HG03097 (cell line): ENCODE results near the gene KCP.

Source experiments
- ATAC-seq: cut with Tn5 transposase; IDR thresholded peaks from one replicate; pipeline ENCODE4 v1.9.1; 2021; ENCODE audit not compliant: unreplicated experiment, low FRiP score

KCP gene

DNA sequence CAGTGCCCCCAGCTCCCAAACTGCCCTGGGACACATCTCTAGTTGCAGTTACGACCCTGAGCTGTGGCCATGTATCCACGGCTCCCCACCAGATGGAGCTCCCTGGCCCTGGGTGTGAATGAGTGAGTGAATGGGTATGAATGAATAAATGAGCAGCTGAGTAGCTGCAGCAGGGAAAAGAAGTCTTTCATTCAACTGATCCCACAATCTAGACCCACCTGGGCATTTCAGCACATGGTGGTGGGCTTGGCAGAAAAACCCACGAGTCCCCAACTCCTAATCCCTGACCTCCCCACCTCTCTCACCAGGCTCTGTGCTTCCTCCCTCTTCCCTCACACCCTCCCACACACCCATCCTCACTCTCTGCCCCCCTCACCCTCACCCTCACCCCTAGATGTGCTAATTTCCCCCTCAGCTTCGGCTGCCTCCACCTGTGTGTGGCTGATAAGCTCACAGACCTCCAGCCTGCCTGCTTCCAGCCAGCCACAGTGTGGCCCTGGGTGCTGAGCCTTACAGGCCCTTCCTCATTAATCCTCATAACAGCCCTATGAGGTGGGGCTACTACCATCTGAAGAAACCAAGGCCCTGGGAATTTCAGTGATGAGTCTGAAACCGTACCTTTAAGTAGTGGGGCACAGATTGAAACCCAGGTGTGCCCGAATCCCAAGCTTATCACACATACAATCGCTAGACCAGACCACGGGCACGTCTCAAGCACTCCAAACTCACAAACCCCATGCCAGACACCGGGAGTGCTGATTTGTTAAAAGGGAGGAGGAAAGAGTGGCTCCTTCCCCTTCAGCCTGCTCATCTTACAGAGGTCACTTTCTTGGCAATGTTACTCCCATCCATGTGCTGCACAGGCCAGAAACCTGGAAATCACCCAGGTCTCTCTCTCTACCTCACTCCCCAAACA is 50.1 kb downstream of the KCP start:
- ATAC-seq: no peak

DNA sequence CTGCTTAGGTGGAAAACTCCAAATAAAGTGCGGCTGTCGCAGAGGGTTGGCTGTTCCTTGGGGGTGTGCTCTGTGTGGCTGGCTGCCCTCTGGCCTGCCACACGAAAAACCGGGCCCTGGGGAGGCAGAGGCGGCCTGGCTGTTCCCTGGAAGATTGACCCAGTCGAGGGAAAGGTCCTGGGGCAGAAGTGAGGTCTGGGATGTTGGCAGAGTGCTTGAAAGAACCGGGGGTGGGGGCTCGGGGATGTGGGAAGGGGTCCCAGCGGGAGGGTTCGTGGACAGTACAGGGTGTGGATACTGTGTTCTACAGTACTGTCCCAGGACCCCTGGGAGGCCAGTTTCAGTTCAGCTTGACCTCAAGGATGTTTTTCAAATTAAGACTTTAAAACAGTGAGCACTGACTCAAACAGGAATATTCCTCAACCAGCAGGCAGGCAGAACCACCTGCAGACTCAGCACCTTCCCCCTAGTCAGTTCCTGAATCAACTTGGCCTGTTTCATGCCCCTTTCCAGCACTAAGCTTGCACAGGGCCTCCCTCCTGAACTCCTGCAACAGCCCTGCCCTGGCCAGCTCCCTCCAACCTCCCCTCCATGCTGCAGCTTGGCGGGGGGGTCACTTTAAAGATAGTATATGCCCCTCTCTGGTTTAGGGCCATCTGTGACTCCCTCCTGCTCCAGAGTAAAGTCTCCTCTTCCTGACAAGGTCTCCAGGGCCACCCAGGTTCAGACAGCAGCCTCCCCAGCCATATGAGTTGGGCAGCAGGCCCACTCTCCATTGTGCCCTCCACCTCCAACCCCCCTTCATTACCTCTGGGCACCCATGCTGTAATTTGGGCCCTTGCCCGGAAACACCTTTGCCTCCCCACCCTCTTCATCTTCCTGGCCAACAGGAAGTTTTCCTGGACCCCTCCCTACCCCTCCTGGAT is 51.0 kb downstream of the KCP start:
- ATAC-seq: no peak

DNA sequence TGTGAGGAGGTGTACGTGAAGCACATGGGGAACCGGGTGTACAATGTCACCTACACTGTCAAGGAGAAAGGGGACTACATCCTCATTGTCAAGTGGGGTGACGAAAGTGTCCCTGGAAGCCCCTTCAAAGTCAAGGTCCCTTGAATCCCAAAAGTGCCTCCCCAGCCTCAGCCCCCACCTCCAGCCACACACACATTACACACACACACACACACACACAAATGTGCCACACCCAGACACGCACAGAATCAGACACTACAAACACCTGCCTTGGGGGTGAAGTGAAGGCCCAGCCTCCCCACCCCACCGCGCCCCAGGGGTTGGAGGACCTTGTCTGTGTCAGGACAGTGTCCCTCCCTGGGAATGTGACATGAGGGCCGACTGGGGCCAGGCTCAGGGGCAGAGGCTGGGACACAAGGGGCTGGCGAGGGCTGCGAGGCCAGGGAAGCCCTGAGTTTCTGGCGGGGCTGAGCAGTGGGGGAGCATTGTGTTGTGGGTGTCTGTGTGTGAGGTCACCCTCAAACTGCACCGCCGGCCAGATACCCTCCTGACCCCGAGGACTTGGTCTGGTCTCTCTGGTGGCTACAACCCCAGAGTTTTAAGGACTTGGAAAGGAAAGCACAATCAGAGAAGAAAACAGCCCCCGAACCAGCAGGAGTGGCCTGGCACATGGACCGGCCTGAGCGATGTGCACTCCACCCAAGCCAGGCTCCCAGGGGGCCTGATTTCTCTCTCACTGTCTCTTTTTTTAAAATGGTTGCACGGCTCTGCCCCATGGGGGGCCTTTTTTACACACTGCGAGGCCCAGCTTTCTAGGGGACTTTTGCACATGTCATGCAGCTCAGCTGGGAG is 51.9 kb downstream of the KCP start:
- no peak for ATAC-seq

DNA sequence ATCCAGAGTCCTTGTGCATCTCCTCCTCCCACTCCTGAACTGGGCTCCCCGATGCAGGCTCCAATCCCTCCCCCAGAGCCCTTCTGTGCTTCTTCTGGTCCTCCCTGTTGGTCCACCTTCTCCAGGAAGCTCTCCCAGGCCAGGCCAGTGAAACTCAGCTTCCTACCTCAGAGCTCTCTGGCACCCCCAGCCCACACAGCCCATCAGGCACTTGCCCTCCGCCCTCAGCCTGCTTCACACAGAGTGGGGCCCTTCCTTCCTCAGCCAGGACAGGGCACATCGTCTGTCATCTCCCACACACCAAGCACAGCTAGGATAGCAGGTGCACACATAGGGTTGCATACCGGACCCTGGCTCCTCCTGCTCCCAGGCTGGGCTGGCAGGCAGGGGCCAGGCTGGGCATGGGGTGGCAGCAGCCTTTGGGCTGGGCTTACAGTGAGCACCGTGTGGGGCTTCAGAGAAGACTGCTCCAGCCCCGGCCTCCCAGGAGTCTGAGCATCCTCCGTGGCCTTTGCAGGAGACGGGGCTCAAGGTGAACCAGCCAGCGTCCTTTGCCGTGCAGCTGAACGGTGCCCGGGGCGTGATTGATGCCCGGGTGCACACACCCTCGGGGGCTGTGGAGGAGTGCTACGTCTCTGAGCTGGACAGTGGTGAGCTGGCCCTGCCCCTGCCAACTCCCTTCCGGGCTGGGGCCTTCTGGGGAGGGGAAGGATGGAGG is 54.3 kb downstream of the KCP start:
- ATAC-seq: no peak

DNA sequence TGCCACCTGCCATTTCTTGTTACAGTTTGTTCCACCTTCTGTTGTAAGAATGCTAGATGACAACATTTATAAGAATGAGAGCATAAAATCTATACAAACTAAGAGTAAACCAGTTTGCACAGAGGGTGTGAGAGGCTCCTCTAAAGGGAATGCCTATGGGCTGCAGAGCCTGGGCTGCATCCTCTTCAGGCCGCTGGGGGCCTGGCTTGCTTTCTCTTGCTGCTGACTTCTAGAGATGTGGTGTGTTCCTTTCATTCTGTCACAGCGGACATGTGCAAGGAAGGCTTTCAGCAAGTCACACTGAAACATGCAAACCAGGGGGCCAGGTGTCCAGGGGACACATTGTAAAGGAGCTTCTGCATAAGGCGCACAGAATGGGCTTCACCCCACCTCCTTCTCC is 55.0 kb downstream of the KCP start:
- ATAC-seq: no peak

DNA sequence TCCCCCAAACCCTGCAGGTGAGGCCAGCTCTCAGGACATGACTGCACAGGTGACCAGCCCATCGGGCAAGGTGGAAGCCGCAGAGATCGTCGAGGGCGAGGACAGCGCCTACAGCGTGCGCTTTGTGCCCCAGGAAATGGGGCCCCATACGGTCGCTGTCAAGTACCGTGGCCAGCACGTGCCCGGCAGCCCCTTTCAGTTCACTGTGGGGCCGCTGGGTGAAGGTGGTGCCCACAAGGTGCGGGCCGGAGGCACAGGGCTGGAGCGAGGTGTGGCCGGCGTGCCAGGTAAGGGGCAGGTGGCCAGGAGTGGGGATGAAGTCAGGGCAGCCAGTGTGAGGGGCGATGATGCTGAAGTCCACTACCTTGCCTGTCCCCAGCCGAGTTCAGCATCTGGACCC is 56.1 kb downstream of the KCP start:
- ATAC-seq: no peak

DNA sequence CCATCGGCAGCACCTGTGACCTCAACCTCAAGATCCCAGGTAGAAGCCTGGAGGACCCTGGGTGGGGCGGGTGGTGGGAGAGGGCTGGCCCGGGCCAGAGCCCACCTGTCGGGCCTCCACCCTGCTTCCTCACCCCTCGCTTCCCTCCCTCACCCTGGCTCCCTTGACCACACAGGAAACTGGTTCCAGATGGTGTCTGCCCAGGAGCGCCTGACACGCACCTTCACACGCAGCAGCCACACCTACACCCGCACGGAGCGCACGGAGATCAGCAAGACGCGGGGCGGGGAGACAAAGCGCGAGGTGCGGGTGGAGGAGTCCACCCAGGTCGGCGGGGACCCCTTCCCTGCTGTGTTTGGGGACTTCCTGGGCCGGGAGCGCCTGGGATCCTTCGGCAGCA is 56.7 kb downstream of the KCP start:
- ATAC-seq: no peak

DNA sequence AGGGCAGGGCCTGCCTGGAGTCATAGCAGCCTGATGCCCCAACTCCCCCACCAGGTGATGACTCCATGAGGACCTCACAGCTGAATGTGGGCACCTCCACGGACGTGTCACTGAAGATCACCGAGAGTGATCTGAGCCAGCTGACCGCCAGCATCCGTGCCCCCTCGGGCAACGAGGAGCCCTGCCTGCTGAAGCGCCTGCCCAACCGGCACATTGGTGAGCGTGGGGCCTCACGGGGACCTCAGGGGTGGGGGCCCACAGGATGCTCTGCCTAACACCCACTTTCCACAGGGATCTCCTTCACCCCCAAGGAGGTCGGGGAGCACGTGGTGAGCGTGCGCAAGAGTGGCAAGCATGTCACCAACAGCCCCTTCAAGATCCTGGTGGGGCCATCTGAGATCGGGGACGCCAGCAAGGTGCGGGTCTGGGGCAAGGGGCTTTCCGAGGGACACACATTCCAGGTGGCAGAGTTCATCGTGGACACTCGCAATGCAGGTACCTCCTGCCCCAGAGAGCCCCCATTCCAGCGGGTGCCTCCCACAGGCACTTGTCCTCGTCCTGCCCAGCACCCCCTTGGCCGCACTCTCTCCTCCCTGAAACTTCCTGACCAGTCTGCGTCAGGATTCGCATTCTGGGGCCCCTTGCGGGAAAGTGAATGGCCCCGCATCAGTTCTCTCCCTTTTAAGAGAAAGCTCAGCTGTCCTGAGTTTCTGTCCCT is 57.8 kb downstream of the KCP start:
- no peak for ATAC-seq

DNA sequence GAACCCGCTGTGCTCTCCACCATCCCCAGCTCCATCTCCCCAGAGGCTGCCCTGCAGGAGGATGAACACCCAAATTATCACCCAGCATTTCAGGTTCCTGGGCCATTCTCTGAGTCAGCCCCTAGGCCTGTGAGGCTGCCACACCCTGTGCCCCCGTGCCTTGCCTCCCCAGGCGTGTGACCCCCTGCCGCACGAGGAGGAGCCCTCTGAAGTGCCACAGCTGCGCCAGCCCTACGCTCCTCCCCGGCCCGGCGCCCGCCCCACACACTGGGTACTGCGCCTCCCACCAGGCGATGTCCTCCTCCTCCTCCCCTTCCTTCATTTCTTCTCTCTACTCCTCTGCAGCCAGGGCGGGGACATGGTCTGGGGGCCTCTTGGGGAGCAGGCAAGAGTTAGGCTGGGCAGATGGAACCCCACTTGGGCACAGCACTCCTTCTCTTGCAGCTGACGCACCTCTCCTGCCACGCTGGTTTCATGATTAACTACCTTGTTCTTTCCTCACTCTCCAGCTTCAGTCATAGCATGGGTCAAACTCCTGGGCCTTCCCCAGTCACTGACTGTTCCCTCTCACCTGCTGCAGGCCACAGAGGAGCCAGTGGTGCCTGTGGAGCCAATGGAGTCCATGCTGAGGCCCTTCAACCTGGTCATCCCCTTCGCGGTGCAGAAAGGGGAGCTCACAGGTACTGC is 60.6 kb downstream of the KCP start:
- no peak for ATAC-seq

DNA sequence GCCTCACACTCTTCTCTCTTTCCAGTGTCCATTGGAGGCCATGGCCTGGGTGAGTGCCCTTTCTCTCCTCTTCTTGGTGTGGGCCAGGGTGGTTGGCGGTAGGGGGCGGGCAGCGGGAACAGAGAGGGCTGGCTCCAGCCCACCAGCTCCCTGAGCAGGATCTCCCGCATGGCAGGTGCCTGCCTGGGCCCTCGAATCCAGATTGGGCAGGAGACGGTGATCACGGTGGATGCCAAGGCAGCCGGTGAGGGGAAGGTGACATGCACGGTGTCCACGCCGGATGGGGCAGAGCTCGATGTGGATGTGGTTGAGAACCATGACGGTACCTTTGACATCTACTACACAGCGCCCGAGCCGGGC is 61.4 kb downstream of the KCP start:
- ATAC-seq: no peak

DNA sequence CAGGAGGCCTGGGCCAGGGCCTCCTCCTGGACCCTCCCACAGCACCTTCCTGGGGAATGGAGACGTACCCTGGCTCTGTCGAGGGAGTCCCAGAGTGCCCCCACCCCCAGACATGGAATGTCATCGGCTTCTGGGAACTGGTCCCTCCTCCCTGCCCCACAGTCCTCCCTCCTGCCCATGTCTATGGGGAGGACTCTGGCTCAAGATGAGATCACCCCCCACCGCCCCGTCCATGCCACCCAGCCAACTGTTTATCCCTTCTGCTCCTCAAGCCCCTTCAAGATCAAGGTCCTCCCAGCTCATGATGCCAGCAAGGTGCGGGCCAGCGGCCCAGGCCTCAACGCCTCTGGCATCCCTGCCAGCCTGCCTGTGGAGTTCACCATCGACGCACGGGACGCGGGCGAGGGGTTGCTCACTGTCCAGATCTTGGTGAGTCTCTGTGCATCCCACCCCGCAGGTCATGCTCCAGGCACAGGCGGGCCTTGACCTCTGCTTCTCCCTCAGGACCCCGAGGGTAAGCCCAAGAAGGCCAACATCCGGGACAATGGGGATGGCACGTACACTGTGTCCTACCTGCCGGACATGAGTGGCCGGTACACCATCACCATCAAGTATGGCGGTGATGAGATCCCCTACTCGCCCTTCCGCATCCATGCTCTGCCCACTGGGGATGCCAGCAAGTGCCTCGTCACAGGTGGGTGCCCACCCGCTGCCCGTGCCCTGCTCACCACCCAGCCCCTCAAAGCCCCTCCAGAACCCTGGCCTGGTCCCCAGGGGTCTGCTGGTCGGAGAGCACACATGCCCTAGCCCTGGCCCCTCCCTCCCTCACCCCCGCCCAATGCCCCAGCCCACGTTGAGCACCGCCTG is 62.0 kb downstream of the KCP start:
- ATAC-seq: no peak

DNA sequence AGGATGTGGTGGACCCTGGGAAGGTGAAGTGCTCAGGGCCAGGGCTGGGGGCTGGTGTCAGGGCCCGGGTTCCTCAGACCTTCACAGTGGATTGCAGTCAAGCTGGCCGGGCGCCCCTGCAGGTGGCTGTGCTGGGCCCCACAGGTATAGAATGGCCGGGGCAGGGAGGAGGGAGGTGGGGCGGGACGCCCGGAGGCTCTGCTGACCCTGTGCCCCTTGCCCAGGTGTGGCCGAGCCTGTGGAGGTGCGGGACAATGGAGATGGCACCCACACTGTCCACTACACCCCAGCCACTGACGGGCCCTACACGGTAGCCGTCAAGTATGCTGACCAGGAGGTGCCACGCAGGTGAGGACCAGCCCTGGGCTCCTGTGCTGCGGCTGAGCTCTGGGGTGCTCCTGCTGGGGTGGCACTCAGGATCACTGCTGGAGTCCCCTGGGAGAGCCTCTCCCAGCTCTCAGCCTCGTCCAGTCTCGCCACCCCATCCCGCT is 62.7 kb downstream of the KCP start:
- ATAC-seq: no peak

DNA sequence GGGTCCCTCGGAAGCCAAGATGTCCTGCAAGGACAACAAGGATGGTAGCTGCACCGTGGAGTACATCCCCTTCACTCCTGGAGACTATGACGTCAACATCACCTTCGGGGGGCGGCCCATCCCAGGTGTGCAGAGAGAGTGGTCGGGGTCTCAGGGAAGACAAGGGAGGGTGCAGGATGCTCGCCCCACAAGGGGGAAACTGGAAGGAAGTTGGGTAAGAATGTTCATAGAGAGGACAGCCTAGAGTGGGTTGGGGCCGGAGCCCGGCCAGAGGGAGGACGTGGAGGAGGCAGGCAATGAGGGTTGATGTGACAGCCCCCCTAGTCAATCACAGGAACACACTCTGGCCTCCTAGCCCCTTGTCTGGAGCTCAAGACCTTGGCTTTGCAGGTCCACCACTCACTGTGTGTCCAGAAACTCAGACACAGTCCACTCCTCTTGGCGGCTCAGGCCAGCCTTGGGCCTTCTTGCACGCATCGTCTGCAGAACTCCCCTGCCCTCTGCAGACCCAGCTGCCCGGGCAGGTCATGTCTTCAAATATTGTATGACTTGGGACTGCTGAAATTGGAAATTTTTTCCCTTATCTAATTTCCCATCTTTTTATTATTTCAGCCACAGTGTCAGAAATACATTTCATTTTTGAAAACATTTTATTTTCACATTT is 63.6 kb downstream of the KCP start:
- no peak for ATAC-seq

DNA sequence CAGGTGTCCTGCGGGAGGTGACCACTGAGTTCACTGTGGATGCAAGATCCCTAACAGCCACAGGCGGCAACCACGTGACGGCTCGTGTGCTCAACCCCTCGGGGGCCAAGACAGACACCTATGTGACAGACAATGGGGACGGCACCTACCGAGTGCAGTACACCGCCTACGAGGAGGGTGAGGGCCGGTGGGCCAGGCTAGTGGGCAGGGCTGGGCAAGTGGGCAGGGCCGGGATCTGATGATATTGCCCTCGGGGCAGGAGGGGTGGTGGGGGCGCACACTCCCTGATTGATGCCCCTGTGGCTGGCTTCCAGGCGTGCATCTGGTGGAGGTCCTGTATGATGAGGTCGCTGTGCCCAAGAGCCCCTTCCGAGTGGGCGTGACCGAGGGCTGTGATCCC is 64.5 kb downstream of the KCP start:
- no peak for ATAC-seq

DNA sequence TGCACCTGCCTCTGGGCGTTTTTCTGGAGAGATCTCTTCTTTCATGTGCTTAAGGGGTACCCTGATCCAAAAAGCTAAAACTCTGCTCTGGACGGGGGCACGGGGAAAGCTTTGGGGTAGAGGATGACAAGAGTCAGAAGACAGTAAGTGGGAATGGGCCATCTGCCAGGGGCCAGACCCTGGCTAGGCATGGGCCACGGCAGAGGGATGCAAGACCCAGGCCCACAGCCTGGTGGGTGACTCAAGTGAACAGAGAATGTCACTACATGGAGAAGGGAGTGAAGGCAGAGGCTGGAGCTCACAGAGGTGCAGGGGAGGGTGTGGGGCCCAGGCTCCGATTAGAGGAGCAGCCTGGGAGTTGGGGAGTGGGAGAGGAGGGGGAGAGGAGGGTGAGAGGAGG is 65.0 kb downstream of the KCP start:
- ATAC-seq: no peak

DNA sequence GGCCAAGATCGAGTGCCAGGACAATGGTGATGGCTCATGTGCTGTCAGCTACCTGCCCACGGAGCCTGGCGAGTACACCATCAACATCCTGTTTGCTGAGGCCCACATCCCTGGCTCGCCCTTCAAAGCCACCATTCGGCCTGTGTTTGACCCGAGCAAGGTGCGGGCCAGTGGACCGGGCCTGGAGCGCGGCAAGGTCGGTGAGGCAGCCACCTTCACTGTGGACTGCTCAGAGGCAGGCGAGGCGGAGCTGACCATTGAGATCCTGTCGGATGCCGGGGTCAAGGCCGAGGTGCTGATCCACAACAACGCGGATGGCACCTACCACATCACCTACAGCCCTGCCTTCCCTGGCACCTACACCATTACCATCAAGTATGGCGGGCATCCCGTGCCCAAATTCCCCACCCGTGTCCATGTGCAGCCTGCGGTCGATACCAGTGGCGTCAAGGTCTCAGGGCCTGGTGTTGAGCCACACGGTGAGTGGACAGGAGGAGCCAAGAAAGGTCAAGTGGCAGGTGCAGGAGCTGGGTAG is 65.7 kb downstream of the KCP start:
- no peak for ATAC-seq
